Astrocyte (in vitro differentiated cells and primary cell): ENCODE measurements around the gene TMEM106A.
"Not testable (repeated sequence)": the region's sequence is repeated elsewhere in the genome, so short reads cannot be mapped to it uniquely, and the experiment has no call there.

Experiments
- EZH2 ChIP-seq: IDR thresholded peaks from 2 replicates; pipeline ENCODE4 v1.6.1; 2012; ENCODE audit warnings: mild to moderate bottlenecking, low read length, inconsistent platforms; ENCODE audit not compliant: insufficient read depth
- TF ChIP-seq, protein P1 (sequence below): IDR thresholded peaks from 2 replicates; pipeline ENCODE4 v1.5.1; 2011; ENCODE audit warnings: low read depth, mild to moderate bottlenecking, inconsistent platforms, low read length, moderate library complexity; ENCODE audit not compliant: insufficient read depth

DNA sequence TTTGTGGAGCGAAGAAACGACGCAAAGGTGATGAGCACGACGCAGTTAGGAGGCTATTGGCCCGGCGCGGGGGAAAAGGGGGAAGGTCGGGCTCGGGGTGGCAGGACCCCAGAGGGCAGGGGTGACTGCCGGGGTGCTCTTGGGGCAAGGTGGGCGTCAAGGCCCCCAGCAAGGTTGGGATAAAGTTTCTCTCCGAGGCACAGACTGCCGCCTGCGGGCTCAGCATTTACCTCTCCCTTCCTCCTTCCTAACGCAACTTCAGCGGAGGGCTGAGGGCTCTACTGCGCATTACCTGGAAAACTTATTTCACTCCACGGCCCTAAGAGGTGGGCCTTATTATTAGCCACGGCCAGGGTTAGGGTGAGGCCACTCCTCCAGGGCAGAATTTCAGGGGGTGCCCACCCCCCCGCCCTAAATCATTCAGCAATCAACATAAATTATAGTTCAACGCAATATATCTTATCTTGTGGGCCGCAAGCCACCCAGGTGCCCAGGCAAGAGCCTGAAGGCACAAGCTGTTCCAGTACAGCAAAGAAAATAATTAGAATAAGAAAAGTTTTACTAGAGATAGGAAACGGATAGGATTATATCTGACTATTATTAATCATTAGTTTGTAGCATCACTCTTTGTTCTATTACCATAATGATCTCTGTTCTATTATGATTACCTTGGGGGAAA, 20.5 kb downstream of the TMEM106A start:
- TF ChIP-seq, protein P1, sequence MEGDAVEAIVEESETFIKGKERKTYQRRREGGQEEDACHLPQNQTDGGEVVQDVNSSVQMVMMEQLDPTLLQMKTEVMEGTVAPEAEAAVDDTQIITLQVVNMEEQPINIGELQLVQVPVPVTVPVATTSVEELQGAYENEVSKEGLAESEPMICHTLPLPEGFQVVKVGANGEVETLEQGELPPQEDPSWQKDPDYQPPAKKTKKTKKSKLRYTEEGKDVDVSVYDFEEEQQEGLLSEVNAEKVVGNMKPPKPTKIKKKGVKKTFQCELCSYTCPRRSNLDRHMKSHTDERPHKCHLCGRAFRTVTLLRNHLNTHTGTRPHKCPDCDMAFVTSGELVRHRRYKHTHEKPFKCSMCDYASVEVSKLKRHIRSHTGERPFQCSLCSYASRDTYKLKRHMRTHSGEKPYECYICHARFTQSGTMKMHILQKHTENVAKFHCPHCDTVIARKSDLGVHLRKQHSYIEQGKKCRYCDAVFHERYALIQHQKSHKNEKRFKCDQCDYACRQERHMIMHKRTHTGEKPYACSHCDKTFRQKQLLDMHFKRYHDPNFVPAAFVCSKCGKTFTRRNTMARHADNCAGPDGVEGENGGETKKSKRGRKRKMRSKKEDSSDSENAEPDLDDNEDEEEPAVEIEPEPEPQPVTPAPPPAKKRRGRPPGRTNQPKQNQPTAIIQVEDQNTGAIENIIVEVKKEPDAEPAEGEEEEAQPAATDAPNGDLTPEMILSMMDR, result not testable (repeated sequence)
- not testable (repeated sequence) for TF ChIP-seq EZH2
